CD4-positive, alpha-beta T cell treated with Interleukin-4 for 4 hours (primary cell): ENCODE measurements around the gene KLHDC4.

ENCODE experiments used
- DNase-seq: peaks from one replicate; pipeline ENCODE4 v3.0.0-alpha.2; 2020

The KLHDC4 gene

DNA sequence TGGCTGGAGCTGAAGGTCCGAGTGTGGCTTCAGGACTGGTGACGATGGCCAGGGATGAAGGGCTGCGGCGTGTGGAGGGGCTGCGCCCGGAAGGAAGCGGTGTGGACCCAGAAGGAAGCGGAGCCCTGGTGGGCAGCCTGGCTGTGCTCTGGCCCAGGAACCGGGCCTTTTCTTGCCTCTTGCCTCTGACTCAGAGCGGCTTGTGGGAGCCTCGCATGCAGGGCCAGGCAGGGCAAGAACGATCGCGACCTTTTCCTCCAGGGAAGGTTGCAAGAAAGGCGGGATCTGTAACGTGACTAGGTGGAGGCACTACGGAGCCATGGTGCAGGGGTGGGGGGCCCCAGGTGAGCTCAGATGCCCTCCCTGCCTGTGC lies 85.5 kb downstream of the KLHDC4 start:
- no peak for DNase-seq

DNA sequence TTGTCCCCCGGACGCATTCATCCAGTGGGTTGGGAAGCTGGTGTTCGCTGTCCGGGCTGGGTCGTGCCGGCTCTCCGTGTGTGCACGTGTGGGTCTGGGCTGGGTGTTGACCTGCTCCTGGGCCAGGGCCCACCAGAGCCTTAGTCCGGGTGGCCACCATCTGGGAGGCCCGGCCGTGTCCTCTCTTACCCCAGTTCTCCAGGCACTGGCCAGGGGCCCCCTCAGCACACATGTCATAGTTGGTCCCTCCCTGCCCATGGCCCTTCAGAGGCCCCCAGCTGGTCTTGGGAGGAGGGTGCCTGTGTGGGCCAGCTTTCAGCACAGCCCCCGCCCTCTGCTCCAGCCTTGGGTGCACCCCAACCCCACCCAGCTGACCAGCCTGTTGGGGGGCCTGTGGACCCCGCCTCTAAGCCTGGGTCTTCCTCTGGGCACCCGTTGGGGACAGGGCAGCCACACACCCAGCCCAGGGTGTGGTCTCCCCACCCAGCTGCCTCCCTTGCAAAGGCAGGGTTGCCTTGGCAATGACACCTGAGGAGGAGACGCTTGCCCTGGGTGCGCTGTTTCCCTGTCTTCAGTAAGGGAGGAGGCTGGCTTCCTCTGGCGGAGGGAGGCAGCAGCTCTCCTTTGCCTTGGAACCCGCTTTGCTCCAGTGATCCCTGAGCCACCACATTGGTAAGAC lies 86.1 kb downstream of the KLHDC4 start:
- DNase-seq = no peak

DNA sequence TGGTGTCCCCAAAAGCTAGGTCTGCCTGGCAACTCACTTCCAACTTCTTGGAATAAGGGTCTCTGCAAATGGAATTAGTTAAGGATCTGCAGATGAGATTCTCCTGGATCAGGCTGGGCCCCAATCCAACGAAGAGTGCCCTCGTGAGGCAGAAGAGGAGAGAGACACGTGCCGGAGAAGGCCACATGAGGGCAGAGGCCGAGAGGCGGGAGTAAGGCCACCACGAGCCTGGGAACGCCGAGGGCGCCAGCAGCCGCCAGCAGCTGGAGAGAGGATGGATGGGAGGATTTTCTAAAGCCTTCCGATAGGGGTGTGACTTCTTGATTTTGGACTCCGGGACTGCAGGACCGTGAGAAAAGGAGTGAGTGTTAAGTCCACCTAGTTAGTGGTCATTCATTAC lies 87.2 kb downstream of the KLHDC4 start:
- DNase-seq = no peak

DNA sequence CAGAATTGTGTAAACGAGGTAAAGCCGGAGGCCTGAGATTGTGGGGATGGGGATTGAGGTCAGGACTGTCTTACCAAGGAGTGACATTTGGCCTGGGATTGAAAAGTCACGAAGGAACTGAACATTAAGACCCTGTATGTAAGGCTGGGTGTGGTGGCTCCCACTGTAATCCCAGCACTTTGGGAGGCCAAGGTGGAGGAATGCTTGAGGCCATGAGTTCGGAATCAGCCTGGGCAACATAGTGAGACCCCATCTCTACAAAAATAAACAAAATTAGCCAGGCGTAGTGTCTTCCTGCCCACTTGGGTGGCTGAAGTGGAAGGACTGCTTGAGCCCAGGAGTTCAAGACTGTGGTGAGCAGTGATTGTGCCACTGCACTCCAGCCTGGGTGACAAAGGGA lies 88.0 kb downstream of the KLHDC4 start:
- DNase-seq = no peak

DNA sequence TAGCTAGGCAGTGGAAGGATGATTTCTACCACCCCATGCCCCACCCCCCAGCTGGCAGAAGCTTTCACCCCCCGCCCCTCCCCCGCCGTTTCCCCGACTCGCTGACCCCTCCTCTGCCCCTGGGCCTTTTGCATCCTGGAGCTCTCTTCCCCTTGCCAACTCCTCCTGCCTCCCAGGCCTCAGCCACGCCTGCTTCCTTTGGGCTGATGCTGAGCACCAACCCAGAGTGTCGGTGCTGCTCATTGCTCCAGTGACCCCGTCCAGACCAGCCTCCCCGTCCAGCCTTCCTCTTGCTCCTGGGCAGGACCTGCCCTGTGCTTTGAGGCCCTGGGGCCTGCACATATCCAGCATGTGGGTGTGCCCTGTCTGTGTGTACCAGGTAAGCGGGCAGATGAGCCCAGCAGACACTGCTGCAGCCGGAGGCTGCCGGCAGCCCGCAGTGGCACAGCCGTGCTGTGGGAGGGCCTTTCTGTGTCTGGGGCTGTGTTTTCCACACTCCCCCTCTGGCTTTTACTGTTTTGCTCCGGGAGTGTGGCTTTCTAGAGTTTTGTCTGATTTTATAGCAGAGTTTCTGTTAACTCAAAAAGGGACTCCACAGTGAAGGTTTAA lies 90.6 kb downstream of the KLHDC4 start:
- DNase-seq = no peak

DNA sequence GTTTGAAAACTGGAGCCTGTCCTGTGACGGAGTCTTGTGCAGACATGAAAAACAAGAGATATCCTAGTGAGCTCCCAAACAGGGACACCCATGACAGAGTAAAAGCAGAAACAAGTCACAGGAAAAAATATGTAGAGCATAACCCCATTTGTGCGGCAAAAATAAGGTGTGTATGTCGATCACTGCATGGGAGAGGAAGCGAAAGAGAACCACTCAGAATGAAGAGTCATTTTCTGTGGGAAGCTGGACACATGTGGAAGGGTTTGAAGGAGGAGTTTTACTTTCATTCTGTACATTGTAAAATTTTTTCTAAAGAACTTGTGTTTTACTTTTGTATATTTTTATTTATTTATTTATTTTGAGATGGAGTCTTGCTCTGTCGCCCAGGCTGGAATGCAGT lies 91.4 kb downstream of the KLHDC4 start:
- no peak for DNase-seq

DNA sequence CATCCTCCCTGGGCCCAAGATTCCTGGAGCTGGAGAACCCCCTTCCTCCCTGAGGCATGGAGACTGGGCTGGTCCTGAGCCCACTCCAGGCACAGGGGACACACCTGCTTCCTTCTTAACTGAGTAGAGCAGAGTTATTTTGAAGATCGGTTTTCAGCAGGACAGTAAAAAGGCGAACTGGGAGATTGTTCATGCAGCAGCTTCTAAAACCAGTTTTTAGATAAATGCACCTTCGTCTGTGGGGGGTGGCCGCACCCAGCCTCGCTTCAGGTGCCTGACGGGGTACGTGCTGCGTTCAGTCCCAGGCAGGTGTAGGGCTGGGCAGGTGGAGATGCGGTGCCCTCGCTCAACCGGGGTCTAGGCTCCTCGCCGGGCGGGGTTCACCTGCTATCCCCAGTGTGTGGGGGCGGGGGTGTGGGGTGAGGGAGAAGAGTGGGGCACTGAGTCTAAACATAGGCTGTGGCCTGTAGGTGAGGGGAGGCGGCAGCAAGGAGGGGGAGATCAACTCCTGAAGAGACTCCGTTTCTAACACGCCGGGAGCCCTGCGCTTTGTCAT lies 94.0 kb downstream of the KLHDC4 start:
- no peak for DNase-seq

DNA sequence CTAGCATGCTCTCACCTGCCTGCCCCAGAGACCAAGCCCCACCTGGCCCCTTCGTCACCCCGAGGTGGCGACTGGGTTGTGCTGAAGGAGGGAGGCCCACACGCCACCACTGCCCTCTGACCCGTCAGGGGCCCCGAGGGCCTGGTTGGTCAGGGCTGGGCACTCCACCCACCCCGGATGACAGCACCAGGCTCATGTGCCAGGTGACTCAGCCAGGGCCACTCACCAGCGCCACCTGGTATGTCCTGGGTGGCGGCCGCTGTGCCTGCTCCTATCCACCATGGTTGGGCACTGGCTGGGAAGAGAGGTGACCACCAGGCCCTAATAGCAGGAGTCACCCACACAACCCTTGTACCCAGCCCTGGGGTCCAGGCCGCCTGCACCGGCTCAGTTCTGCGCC lies 94.6 kb downstream of the KLHDC4 start:
- no peak for DNase-seq

DNA sequence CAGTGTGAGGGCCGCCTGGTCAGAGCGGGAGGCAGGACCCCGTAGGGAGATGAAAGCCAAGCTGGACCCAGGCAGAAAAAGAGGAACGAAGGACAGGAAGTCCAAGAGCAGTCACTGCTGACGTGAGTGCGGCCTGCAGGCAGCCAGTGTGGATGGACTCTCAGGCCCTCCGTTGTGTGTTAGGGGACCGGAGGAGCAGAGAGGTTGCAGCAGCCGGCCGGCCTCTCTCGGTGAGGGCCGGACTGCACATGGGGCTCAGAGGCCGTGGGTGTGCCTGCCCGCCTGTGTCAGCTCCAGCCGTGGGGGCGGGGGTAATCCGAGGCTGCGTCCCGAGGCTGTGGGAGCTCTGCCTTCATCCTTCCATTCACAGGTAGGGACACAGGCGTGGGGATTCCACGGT lies 96.1 kb downstream of the KLHDC4 start:
- no peak for DNase-seq

DNA sequence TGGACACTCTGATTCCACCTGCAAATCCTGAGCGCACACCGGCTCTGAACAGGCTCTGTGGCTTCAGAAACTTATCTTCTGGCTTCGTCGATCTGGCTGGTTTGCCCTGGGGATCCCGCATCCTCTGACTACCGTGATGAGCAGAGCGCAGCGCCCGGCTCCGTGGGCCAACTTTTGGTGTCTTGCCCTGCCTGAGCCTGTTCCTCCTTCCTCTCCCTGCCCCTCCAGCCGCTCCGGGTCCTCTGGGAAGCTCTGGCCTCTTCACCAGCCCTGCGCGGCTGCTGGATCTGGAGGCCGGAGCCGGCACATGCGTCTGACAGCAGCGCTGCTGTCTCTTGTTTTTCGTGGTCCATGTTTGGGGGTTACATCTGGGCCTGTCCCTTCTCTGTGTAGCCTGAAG lies 97.8 kb downstream of the KLHDC4 start:
- DNase-seq = no peak

DNA sequence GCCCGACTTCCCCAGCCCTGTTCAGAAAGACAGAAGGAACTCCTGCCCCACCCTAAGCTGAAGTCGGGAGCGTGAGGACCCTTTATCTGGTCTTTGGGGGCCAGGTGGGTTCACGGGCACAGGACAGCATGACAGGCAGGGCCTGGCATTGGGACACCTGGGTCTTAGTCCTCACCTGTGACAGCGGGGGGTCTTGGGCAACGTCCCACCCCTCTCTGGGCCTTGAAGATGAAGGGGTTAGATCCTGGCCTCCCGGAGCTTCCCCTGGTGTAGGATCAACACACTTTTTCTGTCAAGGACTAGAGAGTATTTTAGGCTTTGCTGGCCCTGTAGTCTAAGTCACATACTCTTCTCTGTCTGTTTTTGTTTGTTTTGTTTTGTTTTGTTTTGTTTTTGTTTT lies 98.3 kb downstream of the KLHDC4 start:
- DNase-seq = no peak

DNA sequence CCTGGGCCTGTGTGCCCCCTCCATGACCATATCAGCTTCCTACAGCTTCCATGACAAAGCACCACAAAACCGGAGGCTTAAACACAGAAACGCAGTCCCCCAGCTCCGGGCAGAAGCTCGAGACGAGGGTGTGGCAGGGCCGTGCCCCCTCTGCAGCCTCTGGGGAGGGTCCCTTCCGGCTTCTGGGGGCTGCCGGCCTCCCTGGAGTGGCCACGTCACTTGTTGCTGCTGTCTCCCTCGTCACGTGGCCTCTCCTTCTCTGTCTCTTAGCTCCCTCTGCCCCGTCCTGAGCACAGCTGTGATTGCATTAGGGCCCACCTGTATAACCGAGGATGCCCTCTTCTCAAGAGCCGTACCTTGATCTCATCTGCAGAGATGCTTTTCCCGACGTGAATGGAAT lies 98.9 kb downstream of the KLHDC4 start:
- DNase-seq = no peak

DNA sequence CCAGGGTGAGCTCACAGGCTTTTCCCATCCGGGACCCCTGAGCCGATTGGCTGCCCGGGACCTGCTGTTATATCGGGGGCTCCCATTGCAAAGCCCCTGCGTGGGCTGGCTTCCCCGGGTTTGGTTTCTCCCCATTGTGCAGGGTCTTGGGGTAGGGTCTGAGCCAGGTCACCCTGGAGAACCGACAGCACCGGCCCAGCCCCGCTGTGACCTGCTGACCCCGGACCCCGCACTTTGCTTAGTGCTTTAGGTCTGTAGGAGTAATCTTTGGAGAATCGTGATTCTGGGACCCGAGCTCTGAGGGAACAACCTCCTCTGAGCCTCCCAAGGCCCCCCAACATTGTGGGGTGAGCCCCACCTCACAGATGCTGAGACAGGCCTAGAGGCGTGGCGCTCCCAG lies 100.6 kb downstream of the KLHDC4 start:
- DNase-seq = no peak

DNA sequence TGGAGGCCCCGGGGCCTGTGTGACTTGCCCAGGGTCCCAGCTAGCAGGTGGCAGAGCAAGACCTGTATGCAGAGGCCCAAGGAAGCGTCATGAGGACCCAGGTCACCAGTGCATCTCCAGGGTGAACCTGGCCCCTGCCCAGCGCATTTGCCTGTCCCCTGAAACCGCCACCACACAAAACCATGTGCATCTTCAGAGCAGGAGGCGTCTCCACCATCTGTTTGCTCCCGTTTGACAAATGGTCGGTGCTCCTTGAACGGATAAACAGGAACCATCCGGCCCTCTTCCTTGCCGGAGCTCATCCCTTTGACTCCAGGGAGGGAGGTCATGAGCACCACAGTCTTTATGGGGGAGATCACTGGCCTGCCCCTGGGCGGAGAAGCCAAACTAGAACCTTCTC lies 101.0 kb downstream of the KLHDC4 start:
- DNase-seq = no peak

DNA sequence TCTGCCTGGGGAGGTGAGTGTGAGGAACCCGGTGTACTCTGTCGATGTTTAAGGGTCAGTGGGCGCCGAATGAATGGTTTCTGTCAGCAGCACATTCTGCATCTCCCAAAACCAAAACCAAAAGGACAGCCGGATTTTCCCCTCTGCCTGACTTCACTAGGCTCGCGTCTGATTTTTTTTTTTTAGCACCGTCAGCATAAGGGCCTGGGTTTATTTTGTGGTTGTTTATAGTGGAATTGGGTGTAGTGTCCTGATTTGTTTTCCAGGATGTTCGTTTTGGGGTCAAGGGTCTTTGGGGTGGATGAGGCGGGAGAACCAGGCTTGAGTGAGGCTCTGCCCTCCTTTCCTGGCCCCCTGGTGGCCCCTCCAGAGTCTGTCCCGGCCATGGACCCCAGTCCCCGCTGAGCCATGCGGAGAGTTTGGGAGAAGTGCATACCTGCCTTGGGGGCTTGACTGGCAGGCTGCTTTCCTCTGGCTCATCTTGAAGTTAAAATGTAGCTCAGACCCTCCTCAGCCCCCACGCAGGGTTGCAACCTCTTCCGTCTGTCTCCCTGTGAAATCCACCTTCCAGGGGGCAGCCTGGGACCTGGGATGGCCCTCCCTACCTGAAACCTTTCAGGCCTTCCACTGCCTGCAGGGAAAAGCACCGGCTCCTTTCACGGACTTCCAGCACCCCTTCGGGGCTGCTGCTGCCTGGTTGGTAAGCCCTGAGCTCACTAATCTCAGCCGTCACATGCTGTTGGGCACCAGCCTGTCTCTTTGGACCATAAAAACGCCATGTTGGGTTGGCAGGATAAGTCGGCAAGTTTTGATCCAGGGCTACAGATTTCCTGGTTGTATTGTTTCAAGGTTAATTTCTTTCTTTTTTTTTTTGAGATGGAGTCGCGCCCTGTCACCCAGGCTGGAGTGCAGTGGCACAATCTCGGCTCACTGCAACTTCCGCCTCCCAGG lies 103.3 kb downstream of the KLHDC4 start:
- DNase-seq = no peak

DNA sequence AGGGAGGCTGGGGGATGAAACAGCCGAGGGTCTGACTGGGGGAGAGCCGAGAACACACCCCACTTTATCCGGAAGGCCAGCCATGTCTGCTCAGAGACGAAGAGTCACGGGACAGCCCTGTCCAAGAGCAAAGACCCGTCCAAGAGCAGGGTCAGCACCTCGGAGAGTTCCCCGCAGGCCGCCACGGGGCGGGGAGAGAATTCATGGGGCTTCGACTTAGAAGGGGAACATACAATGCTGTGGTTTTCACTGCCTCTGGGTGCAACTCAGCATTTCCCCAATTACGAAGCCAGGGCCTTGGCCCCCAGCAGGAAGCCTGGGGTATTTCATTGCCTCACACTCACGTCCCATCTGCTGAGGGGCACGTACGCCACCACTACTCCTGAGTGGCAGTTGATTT lies 104.2 kb downstream of the KLHDC4 start:
- DNase-seq = peak; percentile 9

DNA sequence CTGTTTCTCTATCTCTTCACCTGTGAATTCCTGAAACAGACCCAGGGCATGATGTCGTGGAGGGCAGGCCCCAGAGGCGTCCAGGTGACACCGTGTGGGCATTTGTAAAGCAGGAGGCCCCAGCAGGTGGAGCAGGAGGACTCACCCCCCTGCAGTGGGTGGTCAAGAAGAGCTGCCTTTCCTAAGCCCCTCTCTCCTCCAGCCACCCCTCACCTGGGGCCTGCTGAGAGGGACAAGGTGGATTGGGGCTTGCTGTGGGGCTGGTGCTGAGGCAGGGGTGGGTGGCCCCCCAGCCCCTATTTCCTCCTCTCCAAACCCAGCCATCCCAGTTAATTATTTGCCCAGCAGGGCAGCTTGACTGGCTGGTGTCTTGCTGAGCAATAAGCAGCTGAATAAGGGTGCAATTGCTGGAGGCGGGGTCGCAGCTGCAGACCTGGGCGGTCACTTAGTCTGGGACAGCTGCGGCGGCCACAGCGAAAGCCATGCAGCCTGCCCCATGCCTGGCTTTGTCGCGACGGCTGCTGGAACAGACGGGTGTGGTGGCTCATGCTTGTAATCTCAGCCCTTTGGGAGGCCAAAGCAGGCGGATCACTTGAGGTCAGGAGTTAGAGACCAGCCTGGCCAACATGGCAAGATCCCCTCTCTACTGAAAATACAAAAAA lies 107.1 kb downstream of the KLHDC4 start:
- no peak for DNase-seq
